ENCODE results near the gene UMODL1.

DNA sequence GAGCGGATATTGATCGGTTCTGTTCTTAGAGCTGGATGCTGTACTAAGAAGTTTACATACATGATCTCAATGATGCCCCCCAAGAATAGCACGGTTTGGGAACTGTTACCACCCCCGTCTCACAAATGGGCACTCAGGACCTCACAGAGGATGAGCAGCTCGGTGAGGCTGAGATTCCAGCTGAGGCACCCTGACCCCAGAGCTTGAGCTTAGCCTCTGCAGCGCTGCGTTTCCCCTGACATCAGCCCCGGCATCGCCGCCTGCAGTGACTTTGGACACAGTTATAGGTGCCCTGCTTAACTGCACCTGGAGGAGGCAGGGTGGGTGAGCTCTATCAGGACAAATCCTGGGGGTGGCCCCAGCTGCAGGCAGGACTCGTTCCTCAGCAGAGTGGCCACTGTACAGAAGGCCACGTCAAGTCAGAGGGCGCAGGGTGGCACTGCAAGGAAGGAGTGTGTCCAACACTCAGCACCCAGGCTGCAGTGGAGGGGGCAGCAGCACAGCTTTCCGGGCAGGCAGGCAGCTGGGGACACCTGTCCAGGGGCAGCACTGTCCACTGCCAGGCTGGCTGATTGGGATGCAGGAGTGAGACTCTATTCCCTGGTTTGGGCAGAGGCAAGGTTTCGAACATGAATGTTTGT, 82.0 kb downstream of the UMODL1 start:
- TF ChIP-seq, protein P1, sequence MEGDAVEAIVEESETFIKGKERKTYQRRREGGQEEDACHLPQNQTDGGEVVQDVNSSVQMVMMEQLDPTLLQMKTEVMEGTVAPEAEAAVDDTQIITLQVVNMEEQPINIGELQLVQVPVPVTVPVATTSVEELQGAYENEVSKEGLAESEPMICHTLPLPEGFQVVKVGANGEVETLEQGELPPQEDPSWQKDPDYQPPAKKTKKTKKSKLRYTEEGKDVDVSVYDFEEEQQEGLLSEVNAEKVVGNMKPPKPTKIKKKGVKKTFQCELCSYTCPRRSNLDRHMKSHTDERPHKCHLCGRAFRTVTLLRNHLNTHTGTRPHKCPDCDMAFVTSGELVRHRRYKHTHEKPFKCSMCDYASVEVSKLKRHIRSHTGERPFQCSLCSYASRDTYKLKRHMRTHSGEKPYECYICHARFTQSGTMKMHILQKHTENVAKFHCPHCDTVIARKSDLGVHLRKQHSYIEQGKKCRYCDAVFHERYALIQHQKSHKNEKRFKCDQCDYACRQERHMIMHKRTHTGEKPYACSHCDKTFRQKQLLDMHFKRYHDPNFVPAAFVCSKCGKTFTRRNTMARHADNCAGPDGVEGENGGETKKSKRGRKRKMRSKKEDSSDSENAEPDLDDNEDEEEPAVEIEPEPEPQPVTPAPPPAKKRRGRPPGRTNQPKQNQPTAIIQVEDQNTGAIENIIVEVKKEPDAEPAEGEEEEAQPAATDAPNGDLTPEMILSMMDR (conservative IDR thresholded peaks at IDR 0.05): no peak
- no peak for TF ChIP-seq EZH2 (IDR thresholded peaks at IDR 0.05; ENCODE audit: low read depth)
